Ascending aorta (tissue), 2 donors: ENCODE measurements around the gene FAM162B. TPM values are rescaled to one million over a fixed set of nuclear protein-coding genes. Genes with fewer than 3 reads are reported as not detected.
"Not testable (repeated sequence)": the region's sequence is repeated elsewhere in the genome, so short reads cannot be mapped to it uniquely, and the experiment has no call there.

Experiments
- DNase-seq, 2 donors: peaks; one replicate each; pipeline ENCODE4 v3.0.0-alpha.2; 2019; ENCODE audit warnings: low spot score in 2 of 2
- H3K27ac ChIP-seq, 2 donors: fragments of 200-600 bp; sonication (generic); one replicate each; pipeline ENCODE4 v1.5.1; 2016 to 2017; ENCODE audit warnings: mild to moderate bottlenecking in 1 of 2
- H3K27me3 ChIP-seq: fragments of 200-600 bp; sonication (generic); one replicate; pipeline ENCODE4 v1.5.1; 2017
- H3K36me3 ChIP-seq, 2 donors: fragments of 200-600 bp; sonication (generic); one replicate each; pipeline ENCODE4 v1.5.1; 2016
- H3K4me1 ChIP-seq, 2 donors: fragments of 200-600 bp; sonication (generic); one replicate each; pipeline ENCODE4 v1.5.1; 2016 to 2017; ENCODE audit warnings: mild to moderate bottlenecking in 1 of 2
- H3K4me3 ChIP-seq, 2 donors: fragments of 200-600 bp; sonication (generic); one replicate each; pipeline ENCODE4 v1.5.1; 2016 to 2017; ENCODE audit warnings: mild to moderate bottlenecking in 1 of 2
- H3K9me3 ChIP-seq, 2 donors: fragments of 200-600 bp; sonication (generic); one replicate each; pipeline ENCODE4 v1.5.1; 2016
- intact Hi-C: fragments of 100-400 bp; cut with DNase I; formaldehyde crosslinking; loops from one replicate; pipeline ENCODE4 v1.15.1; 2023
- total RNA-seq: library from RNA; depleted of rRNA; stranded (reverse); fragments of >200 nt; gene quantifications from one replicate; pipeline ENCODE4 v1.1.0, GENCODE V29; 2016
- TF ChIP-seq, protein P1 (sequence below), 3 experiments: fragments of 200-600 bp in 2 of 3; fragments of 450-650 bp in 1 of 3; sonication (generic) in 2 of 3; IDR thresholded peaks; one replicate each; pipeline ENCODE4 v1.5.1; 2016 to 2019; ENCODE audit warnings: antibody characterized with exemption in 3 of 3, mild to moderate bottlenecking in 1 of 3, moderate library complexity in 1 of 3

FAM162B gene
- total RNA-seq, 1 donor from 2014 or later: not detected

- no peak overlapping the region for H3K27ac ChIP-seq
- no peaks in the 10 kb centered on the region for H3K9me3 ChIP-seq
- no peaks in the 10 kb centered on the region for H3K36me3 ChIP-seq
- intact Hi-C loops: no loop called here
- peaks cover 2% of the 10 kb centered on the region for H3K27me3 ChIP-seq
- TF ChIP-seq, protein P1, sequence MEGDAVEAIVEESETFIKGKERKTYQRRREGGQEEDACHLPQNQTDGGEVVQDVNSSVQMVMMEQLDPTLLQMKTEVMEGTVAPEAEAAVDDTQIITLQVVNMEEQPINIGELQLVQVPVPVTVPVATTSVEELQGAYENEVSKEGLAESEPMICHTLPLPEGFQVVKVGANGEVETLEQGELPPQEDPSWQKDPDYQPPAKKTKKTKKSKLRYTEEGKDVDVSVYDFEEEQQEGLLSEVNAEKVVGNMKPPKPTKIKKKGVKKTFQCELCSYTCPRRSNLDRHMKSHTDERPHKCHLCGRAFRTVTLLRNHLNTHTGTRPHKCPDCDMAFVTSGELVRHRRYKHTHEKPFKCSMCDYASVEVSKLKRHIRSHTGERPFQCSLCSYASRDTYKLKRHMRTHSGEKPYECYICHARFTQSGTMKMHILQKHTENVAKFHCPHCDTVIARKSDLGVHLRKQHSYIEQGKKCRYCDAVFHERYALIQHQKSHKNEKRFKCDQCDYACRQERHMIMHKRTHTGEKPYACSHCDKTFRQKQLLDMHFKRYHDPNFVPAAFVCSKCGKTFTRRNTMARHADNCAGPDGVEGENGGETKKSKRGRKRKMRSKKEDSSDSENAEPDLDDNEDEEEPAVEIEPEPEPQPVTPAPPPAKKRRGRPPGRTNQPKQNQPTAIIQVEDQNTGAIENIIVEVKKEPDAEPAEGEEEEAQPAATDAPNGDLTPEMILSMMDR (IDR thresholded peaks at IDR 0.05): no peak
- peaks cover 0 to 5% of the 10 kb centered on the region in 2 donors for H3K4me1 ChIP-seq
- no peak for DNase-seq
- no peak overlapping the region for H3K4me3 ChIP-seq
Measured at GRCh38 chr6:116761779-116762178, 3.7 kb downstream of the FAM162B start.

DNA sequence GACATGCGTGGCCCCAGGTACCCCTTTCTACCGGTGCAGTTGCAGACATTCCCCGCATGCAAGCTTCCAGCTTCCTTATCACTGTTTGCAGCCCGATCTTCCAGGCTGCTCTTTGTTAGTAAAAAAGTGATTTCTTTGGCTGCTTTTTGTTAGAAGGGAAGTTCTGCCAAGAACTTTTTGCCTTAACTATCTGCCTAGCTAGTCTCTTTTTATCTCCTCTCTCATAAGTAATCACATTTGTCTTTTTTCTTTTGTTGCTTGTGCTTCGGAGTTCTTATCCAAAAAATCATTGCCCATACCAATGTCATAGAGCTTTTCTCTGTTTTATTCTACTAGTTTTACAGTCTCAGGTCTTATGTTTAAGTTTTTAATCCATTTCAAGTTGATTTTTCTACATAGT lies 20.3 kb downstream of the FAM162B start:
- intact Hi-C loops: no loop called here
- no peaks in the 10 kb centered on the region for H3K4me1 ChIP-seq
- TF ChIP-seq, protein P1 (IDR thresholded peaks at IDR 0.05): no peak

DNA sequence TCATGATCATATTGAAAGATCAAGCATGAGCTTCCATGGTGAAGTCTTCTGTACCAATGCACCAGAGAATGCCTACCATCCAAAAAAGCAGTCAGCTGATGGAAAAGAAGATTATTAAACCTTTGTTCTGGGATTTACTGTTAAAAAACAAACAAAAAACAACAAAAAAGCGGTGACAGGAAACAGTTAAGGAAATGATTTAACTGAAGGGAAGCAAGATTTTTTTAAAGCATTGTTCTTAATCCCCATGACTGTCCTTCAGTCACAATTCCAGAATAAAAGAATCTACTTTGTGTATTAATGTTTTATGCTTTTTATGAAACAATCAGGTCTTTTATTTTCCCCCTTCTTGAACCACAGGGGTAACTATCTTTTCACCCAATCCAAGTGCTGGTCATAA lies 23.9 kb downstream of the FAM162B start:
- intact Hi-C loops: no loop called here
- Histone ChIP-seq H3K9me3 (peaks cover 6 to 23% of the 10 kb centered on the region in 2 donors), H3K27ac (no peak overlapping the region), H3K36me3 (peaks cover 0 to 10% of the 10 kb centered on the region in 2 donors), H3K4me1 (no peaks in the 10 kb centered on the region), H3K27me3 (no peaks in the 10 kb centered on the region), H3K4me3 (no peak overlapping the region)
- DNase-seq: no peak
- TF ChIP-seq, protein P1 (IDR thresholded peaks at IDR 0.05): no peak

More for the DNA sequence above, 20.3 kb downstream of the FAM162B start:
- no peak overlapping the region for H3K27ac ChIP-seq
- no peak overlapping the region for H3K4me3 ChIP-seq
- DNase-seq: no peak
- H3K36me3 ChIP-seq: no peaks in the 10 kb centered on the region
- H3K9me3 ChIP-seq: peaks cover 0 to 5% of the 10 kb centered on the region in 2 donors
- H3K27me3 ChIP-seq: no peaks in the 10 kb centered on the region

DNA sequence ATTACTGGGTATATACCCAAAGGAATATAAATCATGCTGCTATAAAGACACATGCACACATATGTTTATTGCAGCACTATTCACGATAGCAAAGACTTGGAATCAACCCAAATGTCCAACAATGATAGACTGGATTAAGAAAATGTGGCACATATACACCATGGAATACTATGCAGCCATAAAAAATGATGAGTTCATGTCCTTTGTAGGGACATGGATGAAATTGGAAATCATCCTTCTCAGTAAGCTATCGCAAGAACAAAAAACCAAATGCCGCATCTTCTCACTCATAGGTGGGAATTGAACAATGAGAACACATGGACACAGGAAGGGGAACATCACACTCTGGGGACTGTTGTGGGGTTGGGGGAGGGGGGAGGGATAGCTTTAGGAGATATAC lies 25.0 kb downstream of the FAM162B start:
- H3K4me3 ChIP-seq, H3K27me3 ChIP-seq, H3K4me1 ChIP-seq, H3K27ac ChIP-seq, intact Hi-C loops, DNase-seq: not testable (repeated sequence)
- Histone ChIP-seq H3K9me3 (peaks cover 6 to 33% of the 10 kb centered on the region in 2 donors), H3K36me3 (peaks cover 0 to 15% of the 10 kb centered on the region in 2 donors)

DNA sequence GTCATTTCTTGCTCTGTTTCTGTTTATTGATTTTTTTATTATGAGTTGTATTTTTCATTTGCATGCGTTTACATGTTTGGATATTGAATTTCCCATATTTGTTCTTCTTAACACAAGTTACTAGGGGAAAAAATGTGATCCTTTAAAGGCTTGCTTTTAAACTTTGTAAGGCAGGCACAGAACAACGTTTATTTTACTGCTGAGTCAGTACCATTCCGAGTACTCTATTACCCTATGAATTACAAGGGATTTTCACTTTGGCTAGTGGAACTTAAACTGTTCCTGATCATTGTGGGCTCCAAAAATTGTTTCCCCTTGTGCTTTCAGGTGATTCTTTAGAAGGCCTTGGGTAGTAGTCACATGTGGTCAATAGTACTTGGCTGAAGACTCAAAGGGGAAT lies 28.5 kb downstream of the FAM162B start:
- Histone ChIP-seq H3K4me3 (no peak overlapping the region), H3K4me1 (no peaks in the 10 kb centered on the region), H3K9me3 (peaks cover 6 to 44% of the 10 kb centered on the region in 2 donors), H3K36me3 (peaks cover 0 to 48% of the 10 kb centered on the region in 2 donors), H3K27ac (no peak overlapping the region), H3K27me3 (no peaks in the 10 kb centered on the region)
- no peak for DNase-seq
- intact Hi-C loops: no loop called here
- TF ChIP-seq, protein P1 (IDR thresholded peaks at IDR 0.05): no peak

- no peaks in the 10 kb centered on the region for H3K4me1 ChIP-seq
- peaks cover 0 to 11% of the 10 kb centered on the region in 2 donors for H3K9me3 ChIP-seq
- intact Hi-C loops: no loop called here
- no peak overlapping the region for H3K4me3 ChIP-seq
- TF ChIP-seq, protein P1 (IDR thresholded peaks at IDR 0.05): no peak
- DNase-seq: no peak
- no peaks in the 10 kb centered on the region for H3K27me3 ChIP-seq
- H3K36me3 ChIP-seq: peaks cover 5 to 85% of the 10 kb centered on the region in 2 donors
- H3K27ac ChIP-seq: no peak overlapping the region
Measured at GRCh38 chr6:116730513-116730912, 35.0 kb downstream of the FAM162B start.
